Mesenchymal stem cell (in vitro differentiated cells and primary cell): ENCODE results near the gene NOTCH1.

ENCODE experiments used
- DNase-seq: peaks from one replicate; pipeline ENCODE4 v3.0.0-alpha.2; 2013
- H2AFZ ChIP-seq: one replicate; pipeline ENCODE4 v1.6.1; 2013; ENCODE audit warnings: low read depth, mild to moderate bottlenecking, control low read depth, inconsistent platforms, low read length, moderate library complexity
- H2AK5ac ChIP-seq: 2 replicates; pipeline ENCODE4 v1.6.1; 2013; ENCODE audit warnings: low read length, moderate library complexity, mild to moderate bottlenecking, inconsistent platforms; ENCODE audit not compliant: severe bottlenecking
- H2BK120ac ChIP-seq: one replicate; pipeline ENCODE4 v1.6.1; 2013; ENCODE audit warnings: low read depth, mild to moderate bottlenecking, inconsistent platforms, low read length, moderate library complexity
- H2BK12ac ChIP-seq, 2 experiments: one replicate each; pipeline ENCODE4 v1.6.1; 2013; ENCODE audit warnings: inconsistent platforms in 2 of 2, low read length in 2 of 2, mild to moderate bottlenecking in 2 of 2, moderate library complexity in 2 of 2, control low read depth in 1 of 2
- H2BK15ac ChIP-seq: one replicate; pipeline ENCODE4 v1.6.1; 2013; ENCODE audit warnings: mild to moderate bottlenecking, low read depth, inconsistent platforms; ENCODE audit not compliant: poor library complexity, severe bottlenecking
- H2BK5ac ChIP-seq: 2 replicates; pipeline ENCODE4 v1.6.1; 2013; ENCODE audit warnings: low read depth, mild to moderate bottlenecking, low read length, control low read depth, inconsistent platforms; ENCODE audit not compliant: poor library complexity, severe bottlenecking
- H3K14ac ChIP-seq, 2 experiments: one replicate each; pipeline ENCODE4 v1.6.1; 2013; ENCODE audit warnings: inconsistent platforms in 2 of 2, low read length in 2 of 2, control low read depth in 1 of 2, mild to moderate bottlenecking in 1 of 2, moderate library complexity in 1 of 2
- H3K18ac ChIP-seq, 2 experiments: one replicate each; pipeline ENCODE4 v1.6.1; 2013; ENCODE audit warnings: inconsistent platforms in 2 of 2, low read length in 2 of 2, control low read depth in 1 of 2, low read depth in 1 of 2, mild to moderate bottlenecking in 1 of 2
- H3K23ac ChIP-seq, 2 experiments: one replicate each; pipeline ENCODE4 v1.6.1; 2013; ENCODE audit warnings: inconsistent platforms in 2 of 2, low read length in 2 of 2, mild to moderate bottlenecking in 2 of 2, moderate library complexity in 2 of 2, control low read depth in 1 of 2
- H3K27ac ChIP-seq: 2 replicates; pipeline ENCODE4 v1.5.1; 2013; ENCODE audit warnings: mild to moderate bottlenecking, moderate library complexity, low read length, control low read depth, inconsistent platforms; ENCODE audit not compliant: poor library complexity, severe bottlenecking
- H3K27me3 ChIP-seq, 2 experiments: 2 replicates each; pipeline versions ENCODE4 v1.6.1 to v1.7.0; 2013; ENCODE audit warnings: low read length in 2 of 2, mild to moderate bottlenecking in 2 of 2, moderate library complexity in 2 of 2, control low read depth in 1 of 2, inconsistent platforms in 1 of 2; ENCODE audit not compliant: control insufficient read depth in 1 of 2, insufficient read depth in 1 of 2
- H3K36me3 ChIP-seq, 2 experiments: 2 replicates each; pipeline versions ENCODE4 v1.6.1 to v1.7.0; 2013; ENCODE audit warnings: low read length in 2 of 2, control low read depth in 1 of 2, inconsistent platforms in 1 of 2, low read depth in 1 of 2, mild to moderate bottlenecking in 1 of 2; ENCODE audit not compliant: insufficient read depth in 2 of 2, control insufficient read depth in 1 of 2
- H3K4ac ChIP-seq, 2 experiments: one replicate each; pipeline ENCODE4 v1.6.1; 2013; ENCODE audit warnings: inconsistent platforms in 2 of 2, low read length in 2 of 2, mild to moderate bottlenecking in 2 of 2, moderate library complexity in 2 of 2, control low read depth in 1 of 2, low read depth in 1 of 2
- H3K4me1 ChIP-seq: 2 replicates; pipeline ENCODE4 v1.6.1; 2013; ENCODE audit warnings: low read depth, low read length, control low read depth; ENCODE audit not compliant: control insufficient read depth, insufficient read depth
- H3K4me2 ChIP-seq: 2 replicates; pipeline ENCODE4 v1.6.1; 2013; ENCODE audit warnings: low read length, mild to moderate bottlenecking, inconsistent platforms; ENCODE audit not compliant: poor library complexity, severe bottlenecking
- H3K4me3 ChIP-seq, 2 experiments: 2 replicates each; pipeline versions ENCODE4 v1.5.1 to v1.7.0; 2013; ENCODE audit warnings: low read length in 2 of 2, mild to moderate bottlenecking in 2 of 2, control low read depth in 1 of 2, low read depth in 1 of 2; ENCODE audit not compliant: insufficient read depth in 1 of 2
- H3K79me1 ChIP-seq: replicated peaks from 2 replicates; pipeline ENCODE4 v1.6.1; 2013; ENCODE audit warnings: mild to moderate bottlenecking, control low read depth, low read length, inconsistent platforms; ENCODE audit not compliant: poor library complexity, severe bottlenecking
- H3K9ac ChIP-seq: 2 replicates; pipeline ENCODE4 v1.7.0; 2013; ENCODE audit warnings: mild to moderate bottlenecking, low read length, moderate library complexity
- H3K9me3 ChIP-seq: 2 replicates; pipeline ENCODE4 v1.7.0; 2013; ENCODE audit warnings: mild to moderate bottlenecking, low read length; ENCODE audit not compliant: control insufficient read depth
- H4K8ac ChIP-seq: one replicate; pipeline ENCODE4 v1.6.1; 2013; ENCODE audit warnings: inconsistent platforms, mild to moderate bottlenecking, low read length, moderate library complexity
- H4K91ac ChIP-seq: one replicate; pipeline ENCODE4 v1.6.1; 2013; ENCODE audit warnings: mild to moderate bottlenecking, low read length, inconsistent platforms
- WGBS: methylation state at CpG from one replicate; pipeline ENCODE4 v1.1.7; 2013; ENCODE audit warnings: mixed read lengths; 5-methylcytosine and 5-hydroxymethylcytosine counted together

Gene NOTCH1

GRCh38 chr9:136567651-136568287 lies 21.9 kb upstream of the NOTCH1 start:
- WGBS = 26% methylated on average over 27 of the region's 27 CpGs
- peak overlapping the region; percentile 21 for H3K27ac ChIP-seq

DNA sequence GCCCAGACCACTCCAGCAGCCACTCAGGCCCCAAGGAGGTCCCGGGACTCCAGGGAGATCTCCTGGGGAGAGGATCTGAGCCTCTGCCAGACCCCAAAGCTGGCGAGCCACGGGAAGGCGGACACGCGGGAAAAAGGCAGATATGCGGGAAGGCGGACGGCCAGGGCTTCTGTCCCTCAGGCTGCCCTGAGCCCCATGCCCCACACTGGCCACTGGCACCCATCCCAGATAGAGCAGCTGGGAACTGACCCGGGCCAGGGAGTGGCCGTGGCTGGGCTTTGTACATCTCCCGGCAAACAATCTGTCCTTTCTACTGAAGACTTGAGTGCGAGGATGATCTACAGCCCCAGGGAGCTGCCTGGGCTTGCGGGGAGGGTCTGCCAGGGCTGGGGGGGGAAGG lies 21.1 kb upstream of the NOTCH1 start:
- Histone ChIP-seq H4K8ac (peak overlapping the region; percentile 64), H2BK12ac (peak overlapping the region; percentile 84 to 86), H3K9me3 (no peaks in the 10 kb centered on the region), H3K18ac (peak overlapping the region; percentile 46 to 75), H3K23ac (no peak overlapping the region), H3K9ac (no peak overlapping the region), H3K14ac (no peak overlapping the region), H3K4ac (peak overlapping the region in 1 of 2 experiments; percentile 91), H3K4me1 (peaks cover 75% of the 10 kb centered on the region), H3K27ac (no peak overlapping the region), H3K4me2 (no peak overlapping the region), H2BK5ac (no peak overlapping the region), H2AK5ac (peak overlapping the region; percentile 42), H4K91ac (peak overlapping the region; percentile 92), H3K27me3 (no peaks in the 10 kb centered on the region), H2BK120ac (peak overlapping the region; percentile 75), H3K36me3 (peaks cover 0 to 9% of the 10 kb centered on the region in 2 experiments), H2BK15ac (peak overlapping the region; percentile 66), H3K79me1 (peaks cover 4% of the 10 kb centered on the region), H2AFZ (no peak overlapping the region), H3K4me3 (no peak overlapping the region)
- no peak for DNase-seq
- WGBS = 66% methylated on average over 13 of the region's 14 CpGs

More at GRCh38 chr9:136567651-136568287, 21.9 kb upstream of the NOTCH1 start:
- H3K79me1 ChIP-seq = peaks cover 4% of the 10 kb centered on the region
- peak overlapping the region; percentile 76 to 100 for H2BK12ac ChIP-seq
- peak overlapping the region; percentile 57 for H2AK5ac ChIP-seq
- no peak overlapping the region for H3K9ac ChIP-seq
- peaks cover 0 to 8% of the 10 kb centered on the region in 2 experiments for H3K27me3 ChIP-seq
- H3K14ac ChIP-seq = no peak overlapping the region
- H3K4me3 ChIP-seq = no peak overlapping the region
- no peak overlapping the region for H2AFZ ChIP-seq
- peak; percentile 87 for DNase-seq
- H3K4ac ChIP-seq = peak overlapping the region; percentile 93 to 94
- no peaks in the 10 kb centered on the region for H3K9me3 ChIP-seq
- no peak overlapping the region for H3K23ac ChIP-seq
- H2BK5ac ChIP-seq = peak overlapping the region; percentile 51
- H4K8ac ChIP-seq = peak overlapping the region; percentile 82
- peak overlapping the region; percentile 94 for H2BK15ac ChIP-seq
- peak overlapping the region; percentile 98 for H4K91ac ChIP-seq
- no peak overlapping the region for H3K4me2 ChIP-seq
- H3K36me3 ChIP-seq = peaks cover 0 to 9% of the 10 kb centered on the region in 2 experiments
- H3K18ac ChIP-seq = peak overlapping the region; percentile 96
- peak overlapping the region; percentile 96 for H2BK120ac ChIP-seq
- H3K4me1 ChIP-seq = peaks cover 82% of the 10 kb centered on the region

GRCh38 chr9:136566553-136566895 lies 20.7 kb upstream of the NOTCH1 start:
- H2AK5ac ChIP-seq = peak overlapping the region; percentile 76
- no peak overlapping the region for H3K9ac ChIP-seq
- H2AFZ ChIP-seq = no peak overlapping the region
- peaks cover 0 to 9% of the 10 kb centered on the region in 2 experiments for H3K36me3 ChIP-seq
- WGBS = 91% methylated on average over 19 of the region's 19 CpGs
- H3K4me1 ChIP-seq = peaks cover 75% of the 10 kb centered on the region
- H3K4me3 ChIP-seq = no peak overlapping the region
- no peaks in the 10 kb centered on the region for H3K27me3 ChIP-seq
- H2BK120ac ChIP-seq = peak overlapping the region; percentile 75
- H3K4ac ChIP-seq = peak overlapping the region; percentile 82 to 91
- no peaks in the 10 kb centered on the region for H3K9me3 ChIP-seq
- H3K18ac ChIP-seq = peak overlapping the region; percentile 46 to 62
- peak overlapping the region; percentile 87 for H2BK15ac ChIP-seq
- H2BK12ac ChIP-seq = peak overlapping the region; percentile 84 to 86
- H3K23ac ChIP-seq = no peak overlapping the region
- no peak for DNase-seq
- H4K8ac ChIP-seq = no peak overlapping the region
- no peak overlapping the region for H3K4me2 ChIP-seq
- H3K14ac ChIP-seq = no peak overlapping the region
- H3K27ac ChIP-seq = no peak overlapping the region
- peak overlapping the region; percentile 92 for H4K91ac ChIP-seq
- H3K79me1 ChIP-seq = peaks cover 4% of the 10 kb centered on the region
- H2BK5ac ChIP-seq = no peak overlapping the region

- Histone ChIP-seq H3K4me2 (no peak overlapping the region), H3K18ac (peak overlapping the region; percentile 46 to 62), H3K27me3 (no peaks in the 10 kb centered on the region), H3K36me3 (peaks cover 0 to 9% of the 10 kb centered on the region in 2 experiments), H3K14ac (peak overlapping the region in 1 of 2 experiments; percentile 81), H3K79me1 (peaks cover 2% of the 10 kb centered on the region), H3K23ac (no peak overlapping the region), H2AFZ (no peak overlapping the region), H3K27ac (no peak overlapping the region), H2BK12ac (peak overlapping the region; percentile 44 to 84), H2BK120ac (peak overlapping the region; percentile 75), H3K4me3 (no peak overlapping the region), H2BK15ac (peak overlapping the region; percentile 87), H3K9me3 (no peaks in the 10 kb centered on the region), H4K8ac (peak overlapping the region; percentile 69), H3K4ac (peak overlapping the region; percentile 55 to 82), H3K4me1 (peaks cover 70% of the 10 kb centered on the region), H4K91ac (peak overlapping the region; percentile 92), H3K9ac (no peak overlapping the region), H2BK5ac (no peak overlapping the region), H2AK5ac (peak overlapping the region; percentile 76)
- WGBS = 88% methylated on average over 18 of the region's 26 CpGs
- no peak for DNase-seq
These were observed 20.1 kb upstream of the NOTCH1 start for GRCh38 chr9:136565715-136566552.
